GM19324 (cell line): ENCODE results near the gene COIL.
"Not testable (repeated sequence)": the region's sequence is repeated elsewhere in the genome, so short reads cannot be mapped to it uniquely, and the experiment has no call there.

Experiments
- ATAC-seq: cut with Tn5 transposase; IDR thresholded peaks from one replicate; pipeline ENCODE4 v1.9.1; 2021; ENCODE audit warnings: mild to moderate bottlenecking, moderate library complexity; ENCODE audit not compliant: unreplicated experiment, low FRiP score

The COIL gene, protein sequence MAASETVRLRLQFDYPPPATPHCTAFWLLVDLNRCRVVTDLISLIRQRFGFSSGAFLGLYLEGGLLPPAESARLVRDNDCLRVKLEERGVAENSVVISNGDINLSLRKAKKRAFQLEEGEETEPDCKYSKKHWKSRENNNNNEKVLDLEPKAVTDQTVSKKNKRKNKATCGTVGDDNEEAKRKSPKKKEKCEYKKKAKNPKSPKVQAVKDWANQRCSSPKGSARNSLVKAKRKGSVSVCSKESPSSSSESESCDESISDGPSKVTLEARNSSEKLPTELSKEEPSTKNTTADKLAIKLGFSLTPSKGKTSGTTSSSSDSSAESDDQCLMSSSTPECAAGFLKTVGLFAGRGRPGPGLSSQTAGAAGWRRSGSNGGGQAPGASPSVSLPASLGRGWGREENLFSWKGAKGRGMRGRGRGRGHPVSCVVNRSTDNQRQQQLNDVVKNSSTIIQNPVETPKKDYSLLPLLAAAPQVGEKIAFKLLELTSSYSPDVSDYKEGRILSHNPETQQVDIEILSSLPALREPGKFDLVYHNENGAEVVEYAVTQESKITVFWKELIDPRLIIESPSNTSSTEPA

GRCh38 chr17:56960596-56961538, at the start of gene COIL:
COIL (minus strand) TSS chr17:56961050; CDS start chr17:56961019, 31 bp downstream.
- ATAC-seq: peak; percentile 89

DNA sequence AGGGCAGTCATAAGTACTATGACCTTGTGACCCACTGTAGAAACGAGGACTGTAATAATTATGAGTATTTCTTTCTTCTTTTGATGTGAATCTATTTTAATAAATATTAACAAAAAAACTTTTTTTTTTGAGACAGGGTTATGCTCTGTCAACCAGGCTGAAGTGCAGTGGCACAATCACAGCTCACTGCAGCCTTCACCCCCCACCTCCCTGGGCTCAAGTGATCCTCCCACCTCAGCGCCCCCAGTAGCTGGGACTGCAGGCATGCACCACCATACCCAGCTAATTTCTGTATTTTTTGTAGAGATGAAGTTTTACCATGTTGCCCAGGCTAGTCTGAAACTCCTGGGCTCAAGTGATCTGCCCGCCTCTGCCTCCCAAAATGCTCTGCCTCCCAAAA, 49.6 kb upstream of the COIL start:
- ATAC-seq: no peak

DNA sequence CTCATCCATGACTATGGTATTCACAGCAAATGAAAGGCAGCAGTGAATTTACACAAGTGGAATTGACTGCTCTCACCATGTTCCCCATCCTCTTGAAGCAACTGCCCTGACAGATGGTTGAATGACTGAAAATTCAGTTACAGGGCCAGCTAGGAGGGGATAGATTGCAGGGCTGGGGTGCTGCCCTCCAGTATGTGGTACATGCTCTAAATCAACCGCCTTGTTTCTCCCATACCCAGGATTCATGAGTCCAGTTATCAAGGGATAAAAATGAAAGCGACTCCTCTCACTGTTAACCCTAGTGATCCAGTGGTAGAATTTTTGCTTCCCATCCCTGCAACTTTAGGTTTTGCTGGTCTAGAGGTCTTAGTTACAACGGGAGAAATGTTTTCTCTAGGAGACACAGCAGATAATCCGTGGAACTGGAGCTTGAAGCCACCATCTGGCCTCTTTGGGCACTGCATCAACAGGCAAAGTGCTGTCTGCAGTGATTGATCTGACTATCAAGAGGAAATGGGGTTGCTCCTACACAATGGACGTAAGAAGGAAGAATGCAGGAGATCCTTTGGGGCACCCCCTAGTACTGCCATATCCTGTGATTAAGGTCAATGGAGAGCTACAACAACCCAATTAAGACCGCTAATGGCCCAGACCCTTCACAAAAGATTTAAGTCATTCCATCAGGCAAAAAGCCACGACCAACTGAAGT, 49.0 kb upstream of the COIL start:
- no peak for ATAC-seq

DNA sequence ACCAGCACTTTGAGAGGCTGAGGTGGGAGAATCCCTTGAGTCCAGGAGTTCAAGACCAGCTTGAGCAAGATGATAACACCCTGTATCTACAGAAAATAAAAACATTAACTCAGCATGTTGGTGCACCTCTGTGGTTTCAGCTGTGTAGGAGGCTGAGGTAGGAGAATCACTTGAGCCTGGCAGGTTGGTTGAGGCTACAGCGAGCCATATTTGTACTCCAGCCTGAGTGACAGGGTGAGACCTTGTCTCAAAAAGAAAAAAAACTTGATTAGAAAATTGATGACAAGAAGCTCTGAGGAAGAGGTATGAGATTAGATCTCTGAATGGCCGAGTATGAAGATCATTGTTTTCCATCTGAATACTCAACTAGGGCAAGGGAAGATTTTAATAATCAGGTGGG, 48.1 kb upstream of the COIL start:
- ATAC-seq: no peak

DNA sequence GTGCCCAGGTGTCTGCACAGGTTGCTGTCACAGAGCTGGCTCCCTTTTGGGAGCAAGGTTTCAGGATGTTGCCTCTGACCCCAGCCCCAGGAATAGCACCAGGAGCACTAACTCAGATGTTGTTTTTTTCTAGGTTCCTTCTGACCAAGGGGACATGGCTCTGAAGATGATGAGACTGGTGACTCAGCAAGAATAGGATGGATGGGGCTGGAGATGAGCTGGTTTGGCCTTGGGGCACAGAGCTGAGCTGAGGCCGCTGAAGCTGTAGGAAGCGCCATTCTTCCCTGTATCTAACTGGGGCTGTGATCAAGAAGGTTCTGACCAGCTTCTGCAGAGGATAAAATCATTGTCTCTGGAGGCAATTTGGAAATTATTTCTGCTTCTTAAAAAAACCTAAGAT, 45.2 kb upstream of the COIL start:
- ATAC-seq: no peak

GRCh38 chr17:57004944-57005579, 44.2 kb upstream of the COIL start:
- peak; percentile 69 for ATAC-seq

GRCh38 chr17:57002904-57003303, 42.1 kb upstream of the COIL start:
- no peak for ATAC-seq

DNA sequence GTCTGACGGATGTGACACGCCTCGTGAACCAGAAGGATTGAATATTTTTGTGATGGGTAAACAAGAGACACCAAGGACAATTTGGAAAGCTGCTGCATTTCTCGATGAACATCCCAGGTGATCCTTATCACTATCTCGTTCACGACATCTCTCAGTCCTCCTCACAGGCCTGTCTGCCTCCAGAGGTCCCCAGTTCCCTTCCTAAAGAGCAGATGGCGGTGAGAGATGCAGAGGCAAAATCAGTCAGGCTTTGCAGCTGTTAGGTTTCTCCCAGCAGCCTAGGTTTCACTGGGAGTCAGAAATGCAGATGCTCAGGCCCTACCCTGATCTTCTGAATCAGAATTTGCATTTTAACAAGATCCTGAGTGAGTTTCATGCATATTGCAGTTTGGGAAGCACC, 40.7 kb upstream of the COIL start:
- no peak for ATAC-seq

DNA sequence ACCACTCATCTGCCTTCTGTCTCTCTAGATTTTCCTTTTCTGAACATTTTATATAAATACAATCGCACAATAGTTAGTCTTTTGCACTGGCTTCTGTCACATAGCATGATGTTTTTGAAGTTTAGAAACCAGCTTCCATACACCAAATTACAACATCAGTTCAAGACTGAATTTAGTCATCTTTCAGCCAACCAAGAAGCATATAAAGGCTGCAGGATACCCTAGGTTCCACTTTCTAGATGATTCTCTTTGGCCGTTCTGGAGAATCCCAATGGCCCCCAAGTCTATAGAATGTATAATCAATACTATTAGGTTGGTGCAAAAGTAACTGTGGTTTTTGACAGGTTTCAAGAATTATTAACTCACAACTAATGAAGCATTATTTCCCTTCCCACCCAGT, 36.5 kb upstream of the COIL start:
- no peak for ATAC-seq

- no peak for ATAC-seq
These were observed 34.9 kb upstream of the COIL start for GRCh38 chr17:56995766-56996165.

GRCh38 chr17:56994009-56994792, 33.4 kb upstream of the COIL start:
- ATAC-seq: no peak

DNA sequence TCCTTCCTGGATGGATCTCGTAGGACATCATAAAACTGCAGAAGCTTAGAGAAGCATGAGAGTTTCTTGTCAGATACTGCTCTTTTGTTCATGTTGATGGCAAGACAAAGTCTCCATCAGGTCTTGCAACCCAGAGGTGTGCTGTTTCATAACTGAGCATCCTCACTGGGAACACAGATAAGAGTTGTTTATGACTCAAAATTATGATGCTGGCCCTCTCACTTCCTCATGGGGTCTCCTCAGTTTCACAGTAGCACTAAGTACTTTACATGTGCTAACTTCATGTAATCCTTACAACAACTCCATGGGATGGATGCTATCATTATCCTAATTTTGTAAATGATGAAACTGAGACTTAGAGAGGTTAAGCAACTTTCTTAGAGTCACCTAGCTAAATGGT, 31.5 kb upstream of the COIL start:
- ATAC-seq: no peak

- ATAC-seq: no peak
These were observed 28.2 kb upstream of the COIL start for GRCh38 chr17:56988901-56989572.

- ATAC-seq: no peak
These were observed 26.5 kb upstream of the COIL start for GRCh38 chr17:56987283-56987834.

DNA sequence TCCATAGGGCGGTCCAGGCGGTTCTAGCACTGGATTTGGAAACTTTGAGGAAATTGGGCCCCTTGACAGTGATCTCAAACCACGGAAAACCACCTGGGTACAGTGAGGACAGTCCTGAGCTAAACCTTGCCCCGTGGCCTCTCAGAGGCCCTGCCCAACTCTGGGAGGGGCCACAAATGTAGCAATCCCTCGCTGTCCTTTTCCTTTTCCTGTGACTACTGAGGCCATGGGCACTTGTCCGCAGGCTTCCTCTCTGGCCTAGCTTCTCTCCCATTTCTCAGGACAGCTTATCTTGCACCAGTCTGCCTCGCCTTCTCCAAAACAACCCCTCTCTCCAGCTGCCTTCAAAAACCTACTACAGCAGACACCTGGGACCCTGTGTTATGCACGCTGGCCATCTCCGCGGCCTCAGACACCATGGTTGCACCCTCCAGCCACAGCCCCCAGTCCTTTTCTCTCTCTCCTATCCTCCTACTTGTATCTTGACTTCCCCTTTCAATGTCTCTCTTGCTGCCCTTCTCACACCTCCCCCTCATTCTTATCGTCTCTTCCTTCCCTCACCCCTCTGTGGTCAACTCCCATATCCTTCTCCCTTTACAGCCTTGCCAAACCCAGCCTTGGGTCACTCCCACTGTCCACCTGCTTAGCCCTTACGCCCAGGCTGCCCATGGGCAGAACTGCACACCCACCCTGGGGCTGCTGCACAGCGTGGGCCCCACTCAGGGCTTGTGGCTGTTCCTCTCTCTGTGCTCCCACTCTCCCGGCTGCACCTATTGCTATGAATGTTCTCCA, 24.7 kb upstream of the COIL start:
- no peak for ATAC-seq

- ATAC-seq: no peak
These were observed 22.5 kb upstream of the COIL start for GRCh38 chr17:56983366-56983765.

GRCh38 chr17:56982312-56982711, 21.5 kb upstream of the COIL start:
- no peak for ATAC-seq

DNA sequence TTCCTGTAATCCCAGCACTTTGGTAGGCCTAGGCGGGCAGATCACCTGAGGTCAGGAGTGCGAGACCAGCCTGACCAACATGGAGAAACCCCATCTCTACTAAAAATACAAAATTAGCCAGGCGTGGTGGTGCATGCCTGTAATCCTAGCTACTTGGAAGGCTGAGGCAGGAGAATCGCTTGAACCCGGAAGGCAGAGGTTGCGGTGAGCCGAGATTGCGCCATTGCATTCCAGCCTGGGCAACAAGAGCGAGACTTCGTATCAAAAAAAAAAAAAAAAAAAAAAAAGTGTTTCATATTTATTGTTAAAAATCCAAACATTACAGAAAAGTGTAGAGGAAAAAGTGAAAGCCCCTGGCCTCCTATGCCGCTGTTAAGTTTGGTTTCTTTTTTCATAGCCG, 19.7 kb upstream of the COIL start:
- not testable (repeated sequence) for ATAC-seq
